ENCODE data around the gene ZEB2.

The ZEB2 gene

GRCh38 chr2:144520756-144521487, 1.0 kb upstream of the ZEB2 start:
- H3K9ac ChIP-seq (ENCODE audit: low read length), result peak overlapping the region; percentile 17; the same call in 1 of the 2 replicates
- H3F3A ChIP-seq (ENCODE audit: insufficient read depth, low read length), result no peaks in the 10 kb centered on the region; the same call in none of the 2 replicates
- H3K4me3 ChIP-seq (ENCODE audit: low read depth, low read length, poor library complexity, severe bottlenecking), result peak overlapping the region; percentile 74
- H3K9me3 ChIP-seq (ENCODE audit: low read length), result no peaks in the 10 kb centered on the region
- H3K4me1 ChIP-seq (ENCODE audit: insufficient read depth, low read length, severe bottlenecking), result peaks cover 50% of the 10 kb centered on the region
- peak overlapping the region; percentile 74 for H3K27ac ChIP-seq (ENCODE audit: low read depth, low read length, poor library complexity, severe bottlenecking)
- H3K27me3 ChIP-seq (ENCODE audit: insufficient read depth, low read length), result no peaks in the 10 kb centered on the region
- H3K36me3 ChIP-seq (ENCODE audit: insufficient read depth, low read length), result no peaks in the 10 kb centered on the region
- no peak overlapping the region for H2AFZ ChIP-seq (ENCODE audit: low read length)
- no peaks in the 10 kb centered on the region for H3K9me2 ChIP-seq (ENCODE audit: low read depth, low read length)
- peak overlapping the region; percentile 72 for H3K4me2 ChIP-seq (ENCODE audit: low read length)
- TF ChIP-seq CTCF (IDR thresholded peaks at IDR 0.05; ENCODE audit: low read length) (no peak), EZH2 (IDR thresholded peaks at IDR 0.05; ENCODE audit: borderline replicate concordance, low read length) (no peak)
- H4K20me1 ChIP-seq (ENCODE audit: insufficient read depth, low read length), result no peaks in the 10 kb centered on the region
- H3K79me2 ChIP-seq (ENCODE audit: insufficient read depth, low read length), result peaks cover 15% of the 10 kb centered on the region

- peaks cover 50% of the 10 kb centered on the region for H3K4me1 ChIP-seq (ENCODE audit: insufficient read depth, low read length, severe bottlenecking)
- H2AFZ ChIP-seq (ENCODE audit: low read length), result no peak overlapping the region
- H3F3A ChIP-seq (ENCODE audit: insufficient read depth, low read length), result no peaks in the 10 kb centered on the region; the same call in none of the 2 replicates
- H4K20me1 ChIP-seq (ENCODE audit: insufficient read depth, low read length), result no peaks in the 10 kb centered on the region
- no peaks in the 10 kb centered on the region for H3K9me3 ChIP-seq (ENCODE audit: low read length)
- peak overlapping the region; percentile 87 for H3K9ac ChIP-seq (ENCODE audit: low read length)
- peaks cover 7% of the 10 kb centered on the region for H3K36me3 ChIP-seq (ENCODE audit: insufficient read depth, low read length)
- TF ChIP-seq CTCF (IDR thresholded peaks at IDR 0.05; ENCODE audit: low read length) (no peak), EZH2 (IDR thresholded peaks at IDR 0.05; ENCODE audit: borderline replicate concordance, low read length) (no peak)
- H3K27me3 ChIP-seq (ENCODE audit: insufficient read depth, low read length), result no peaks in the 10 kb centered on the region
- H3K4me2 ChIP-seq (ENCODE audit: low read length), result peak overlapping the region; percentile 72
- H3K27ac ChIP-seq (ENCODE audit: low read depth, low read length, poor library complexity, severe bottlenecking), result peak overlapping the region; percentile 81
- H3K79me2 ChIP-seq (ENCODE audit: insufficient read depth, low read length), result peaks cover 15% of the 10 kb centered on the region
- H3K9me2 ChIP-seq (ENCODE audit: low read depth, low read length), result no peaks in the 10 kb centered on the region
- peak overlapping the region; percentile 74 for H3K4me3 ChIP-seq (ENCODE audit: low read depth, low read length, poor library complexity, severe bottlenecking)
Measured at GRCh38 chr2:144519597-144519933, 354 bp downstream of the ZEB2 start.

GRCh38 chr2:144518748-144519596, 947 bp downstream of the ZEB2 start:
- Histone ChIP-seq H4K20me1 (ENCODE audit: insufficient read depth, low read length) (no peaks in the 10 kb centered on the region), H3K27ac (ENCODE audit: low read depth, low read length, poor library complexity, severe bottlenecking) (peak overlapping the region; percentile 81), H3K4me3 (ENCODE audit: low read depth, low read length, poor library complexity, severe bottlenecking) (peak overlapping the region; percentile 74), H3K4me2 (ENCODE audit: low read length) (peak overlapping the region; percentile 72), H3K79me2 (ENCODE audit: insufficient read depth, low read length) (peaks cover 15% of the 10 kb centered on the region), H3K9ac (ENCODE audit: low read length) (peak overlapping the region; percentile 87), H3K9me3 (ENCODE audit: low read length) (no peaks in the 10 kb centered on the region), H3K27me3 (ENCODE audit: insufficient read depth, low read length) (no peaks in the 10 kb centered on the region), H3K9me2 (ENCODE audit: low read depth, low read length) (no peaks in the 10 kb centered on the region), H3K4me1 (ENCODE audit: insufficient read depth, low read length, severe bottlenecking) (peaks cover 55% of the 10 kb centered on the region), H3F3A (ENCODE audit: insufficient read depth, low read length) (no peaks in the 10 kb centered on the region; the same call in none of the 2 replicates), H3K36me3 (ENCODE audit: insufficient read depth, low read length) (peaks cover 13% of the 10 kb centered on the region), H2AFZ (ENCODE audit: low read length) (no peak overlapping the region)
- TF ChIP-seq EZH2 (IDR thresholded peaks at IDR 0.05; ENCODE audit: borderline replicate concordance, low read length), result no peak
- TF ChIP-seq CTCF (IDR thresholded peaks at IDR 0.05; ENCODE audit: low read length), result no peak
